HepG2 (cell line): ENCODE data around the gene C4orf36. TPM values are rescaled to one million over a fixed set of nuclear protein-coding genes. Genes with fewer than 3 reads are reported as not detected.

Experiments
- ATAC-seq: fragments of 200-7000 bp; cut with Tn5 transposase; 3 replicates; pipeline ENCODE4 v1.9.1; 2020; ENCODE audit warnings: mild to moderate bottlenecking, moderate library complexity
- Bru-seq: library from RNA; stranded (reverse); fragments of 400-500 nt; gene quantifications from one replicate; lab custom pipeline; 2021; lab: Mats Ljungman, UMichigan
- BruChase-seq, 2 experiments: library from RNA; stranded (reverse); fragments of 400-500 nt; gene quantifications; one replicate each; lab custom pipeline; 2021; lab: Mats Ljungman, UMichigan
- BruUV-seq: library from RNA; stranded (reverse); fragments of 400-500 nt; replicated peaks from 2 replicates; lab custom pipeline; 2021; lab: Mats Ljungman, UMichigan
- CTCF ChIA-PET: fragments of 300-600 bp; formaldehyde crosslinking; extraction: SDS; loops from one replicate; lab custom pipeline; 2021; ENCODE audit warnings: low total read pairs, inconsistent platforms, low intra/inter-chr PET ratio; lab: Yijun Ruan, JAX
- POLR2A ChIA-PET: fragments of 350-600 bp; sonication (Branson Sonifier 250); formaldehyde crosslinking; loops from one replicate; lab custom pipeline; 2020; ENCODE audit warnings: antibody characterized with exemption, inconsistent platforms; lab: Yijun Ruan, JAX
- DNase-seq: peaks from one replicate; pipeline ENCODE4 v3.0.0-alpha.2; 2015; ENCODE audit warnings: low spot score
- FAIRE-seq: peaks from 3 replicates; lab custom pipeline; 2011; peaks lifted over from hg19 to GRCh38; lab: Jason Lieb, UNC
- H2AFZ ChIP-seq: one replicate; pipeline ENCODE4 v1.6.1; 2011; ENCODE audit warnings: low read length, inconsistent platforms
- H3K27ac ChIP-seq: fragments of 300-600 bp; 3 replicates; pipeline ENCODE4 v1.8.0; 2011; ENCODE audit warnings: mixed run types, mild to moderate bottlenecking, mixed read lengths, low read length, inconsistent platforms; ENCODE audit not compliant: insufficient read depth; ENCODE audit errors: extremely low read length
- H3K27me3 ChIP-seq, 2 experiments: fragments of 200-600 bp in 1 of 2; 2 replicates in 1 of 2; 3 replicates in 1 of 2; pipeline versions ENCODE4 v1.6.0 to v1.8.0; 2011; ENCODE audit warnings: low read length in 2 of 2, mild to moderate bottlenecking in 2 of 2, moderate library complexity in 2 of 2, inconsistent platforms in 1 of 2; ENCODE audit not compliant: insufficient read depth in 2 of 2, control insufficient read depth in 1 of 2
- H3K36me3 ChIP-seq, 2 experiments: fragments of 200-600 bp in 1 of 2; replicated peaks in 1 of 2; 2 replicates in 1 of 2; 3 replicates in 1 of 2; pipeline versions ENCODE4 v1.5.1 to v1.8.0; 2011; ENCODE audit warnings: low read length in 2 of 2, inconsistent platforms in 1 of 2; ENCODE audit not compliant: insufficient read depth in 2 of 2, control insufficient read depth in 1 of 2
- H3K4me1 ChIP-seq: 2 replicates; pipeline ENCODE4 v1.5.1; 2012; ENCODE audit warnings: low read length, inconsistent platforms; ENCODE audit not compliant: insufficient read depth
- H3K4me2 ChIP-seq: 2 replicates; pipeline ENCODE4 v1.6.0; 2011; ENCODE audit warnings: low read depth, low read length, inconsistent platforms
- H3K4me3 ChIP-seq, 3 experiments: fragments of 200-600 bp in 1 of 3; sonication (generic), shearing (Covaris generic) in 1 of 3; replicated peaks in 1 of 3; 2 replicates each; pipeline ENCODE4 v1.5.1; 2011 to 2016; ENCODE audit warnings: low read length in 3 of 3, inconsistent platforms in 2 of 3, low read depth in 2 of 3, mild to moderate bottlenecking in 2 of 3, control low read depth in 1 of 3, mixed read lengths in 1 of 3; ENCODE audit not compliant: insufficient read depth in 1 of 3
- H3K79me2 ChIP-seq: one replicate; pipeline ENCODE4 v1.6.1; 2011; ENCODE audit warnings: low read length, inconsistent platforms; ENCODE audit not compliant: insufficient read depth
- H3K9ac ChIP-seq: 2 replicates; pipeline ENCODE4 v1.6.0; 2011; ENCODE audit warnings: mild to moderate bottlenecking, low read depth, low read length, inconsistent platforms; ENCODE audit not compliant: insufficient read depth
- H3K9me3 ChIP-seq: 2 replicates; pipeline ENCODE4 v1.5.1; 2012; ENCODE audit warnings: mild to moderate bottlenecking, low read length
- H4K20me1 ChIP-seq: 2 replicates; pipeline ENCODE4 v1.6.0; 2011; ENCODE audit warnings: inconsistent platforms, mild to moderate bottlenecking, low read length, moderate library complexity; ENCODE audit not compliant: insufficient read depth
- CEBPG ChIP-seq: IDR thresholded peaks from 2 replicates; pipeline ENCODE4 v1.6.1; 2016
- FOXC1 ChIP-seq: sonication (generic); formaldehyde crosslinking; IDR thresholded peaks from 2 replicates; pipeline ENCODE4 v1.8.0; 2022; ENCODE audit warnings: mild to moderate bottlenecking, missing genetic modification reagents, borderline replicate concordance
- NCOA2 ChIP-seq: sonication (generic); formaldehyde crosslinking; IDR thresholded peaks from 2 replicates; pipeline ENCODE4 v1.8.0; 2022; ENCODE audit warnings: inconsistent platforms
- SRY ChIP-seq: sonication (generic); formaldehyde crosslinking; IDR thresholded peaks from 2 replicates; pipeline ENCODE4 v1.8.0; 2022; ENCODE audit warnings: mild to moderate bottlenecking, missing genetic modification reagents
- ZFP90 ChIP-seq: sonication (generic); formaldehyde crosslinking; IDR thresholded peaks from 2 replicates; pipeline ENCODE4 v1.8.0; 2022; ENCODE audit warnings: missing genetic modification reagents, mild to moderate bottlenecking, inconsistent platforms, borderline replicate concordance
- ZNF138 ChIP-seq: sonication (generic); formaldehyde crosslinking; IDR thresholded peaks from 2 replicates; pipeline ENCODE4 v1.5.0; 2020; ENCODE audit warnings: mild to moderate bottlenecking, low read depth, missing genetic modification reagents
- ZNF768 ChIP-seq: sonication (generic); formaldehyde crosslinking; IDR thresholded peaks from 2 replicates; pipeline ENCODE4 v1.4.0; 2020; ENCODE audit warnings: missing genetic modification reagents
- ZNF879 ChIP-seq: sonication (generic); formaldehyde crosslinking; IDR thresholded peaks from 2 replicates; pipeline ENCODE4 v1.8.1; 2023; ENCODE audit warnings: missing genetic modification reagents
- WGBS: methylation state at CpG from one replicate; pipeline ENCODE4 v1.1.6; 2017; ENCODE audit warnings: low lambda C conversion rate; 5-methylcytosine and 5-hydroxymethylcytosine counted together
- in situ Hi-C: cut with HindIII; loops from 2 replicates; pipeline ENCODE4 v1.10.0; 2017; ENCODE audit warnings: low pct_unique_long_range_greater_than_20kb; ENCODE audit not compliant: extremely low pct_ligation_motif_present
- intact Hi-C: fragments of 100-400 bp; cut with micrococcal nuclease; formaldehyde crosslinking; loops from one replicate; pipeline ENCODE4 v1.10.0; 2022; ENCODE audit not compliant: unreplicated experiment
- long read RNA-seq, 2 experiments: library from RNA in 1 of 2; library from polyadenylated mRNA in 1 of 2; stranded (forward) in 1 of 2; unstranded in 1 of 2; transcript quantifications; one replicate each; pipeline ENCODE4 v2.0.0, GENCODE V29; 2019 to 2022
- polyA minus RNA-seq, 3 experiments: library from RNA; depleted of rRNA, polyadenylated mRNA; stranded (reverse); fragments of >200 nt; gene quantifications; 2 replicates each; pipeline ENCODE4 v1.2.3, GENCODE V29; 2011; ENCODE audit warnings: low replicate concordance in 1 of 3
- polyA plus RNA-seq, 8 experiments: library from polyadenylated mRNA; depleted of rRNA in 3 of 8; stranded (reverse) in 7 of 8; unstranded in 1 of 8; fragments of >200 nt; fragmentation: Illumina TruSeq in 4 of 8; extraction: Trizol in 4 of 8; gene quantifications; 2 replicates each; pipeline versions ENCODE4 v1.2.1 to v1.2.3, GENCODE V29; 2011 to 2016; ENCODE audit warnings: low read depth in 4 of 8, missing spikeins in 1 of 8, mixed read lengths in 1 of 8; ENCODE audit not compliant: insufficient read depth in 1 of 8
- total RNA-seq, 5 experiments: library from RNA; depleted of rRNA; stranded (reverse); fragments of >200 nt; fragmentation: Illumina TruSeq; extraction: Trizol; gene quantifications; 2 replicates each; pipeline ENCODE4 v1.2.3, GENCODE V29; 2016; ENCODE audit warnings: low read depth in 1 of 5
- TF ChIP-seq, protein P1 (sequence below): sonication (generic); IDR thresholded peaks from 2 replicates; pipeline ENCODE4 v1.6.1; 2016; ENCODE audit warnings: low read depth, borderline replicate concordance
- TF ChIP-seq, protein P2 (sequence below): sonication (generic); formaldehyde crosslinking; IDR thresholded peaks from 2 replicates; pipeline ENCODE4 v1.5.1; 2020; ENCODE audit warnings: mild to moderate bottlenecking, missing genetic modification reagents, moderate library complexity
- TF ChIP-seq, protein P3 (sequence below): sonication (generic); formaldehyde crosslinking; IDR thresholded peaks from 2 replicates; pipeline ENCODE4 v1.5.1; 2020; ENCODE audit warnings: mild to moderate bottlenecking, missing genetic modification reagents, moderate library complexity

The C4orf36 gene, protein sequence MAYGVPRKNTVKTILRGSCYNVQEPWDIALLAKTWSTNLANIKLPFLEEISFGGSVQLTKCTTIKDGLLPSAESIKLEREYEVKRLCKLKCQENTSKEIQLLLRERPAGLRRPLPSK
- total RNA-seq (2016; rRNA removed; fragmentation: Illumina TruSeq; extraction: Trizol), result not detected in 2 replicates
- total RNA-seq (2016; cell fraction: cytosol; rRNA removed; fragmentation: Illumina TruSeq; extraction: Trizol; ENCODE audit: low read depth), result 0.44 TPM in 1 of 2 replicates, not detected in the other
- not detected in 2 replicates for total RNA-seq (2016; cell fraction: insoluble cytoplasmic fraction; rRNA removed; fragmentation: Illumina TruSeq; extraction: Trizol)
- total RNA-seq (2016; cell fraction: membrane; rRNA removed; fragmentation: Illumina TruSeq; extraction: Trizol), result 0.40 TPM in 1 of 2 replicates, not detected in the other
- not detected in 2 replicates for total RNA-seq (2016; cell fraction: nucleus; rRNA removed; fragmentation: Illumina TruSeq; extraction: Trizol)
- polyA plus RNA-seq (2011; rRNA removed), result 0.25 and 0.63 TPM in 2 replicates
- polyA plus RNA-seq (2011; cell fraction: cytosol; rRNA removed), result 0.12 and 0.15 TPM in 2 replicates
- polyA plus RNA-seq (2011; cell fraction: nucleus; rRNA removed), result not detected in 2 replicates
- 0.19 TPM in 1 of 2 replicates, not detected in the other for polyA plus RNA-seq (2012)
- polyA plus RNA-seq (2016; cell fraction: cytosol; fragmentation: Illumina TruSeq; extraction: Trizol; ENCODE audit: low read depth), result 0.60 and 0.75 TPM in 2 replicates
- polyA plus RNA-seq (2016; cell fraction: insoluble cytoplasmic fraction; fragmentation: Illumina TruSeq; extraction: Trizol; ENCODE audit: low read depth), result not detected in 2 replicates
- 0.40 and 0.87 TPM in 2 replicates for polyA plus RNA-seq (2016; cell fraction: membrane; fragmentation: Illumina TruSeq; extraction: Trizol; ENCODE audit: low read depth)
- not detected in 2 replicates for polyA plus RNA-seq (2016; cell fraction: nucleus; fragmentation: Illumina TruSeq; extraction: Trizol; ENCODE audit: insufficient read depth, low read depth)
- 1.2 TPM in 1 of 2 replicates, not detected in the other for polyA minus RNA-seq (2011; rRNA and poly(A)+ RNA removed; ENCODE audit: low replicate concordance)
- not detected in 2 replicates for polyA minus RNA-seq (2011; cell fraction: cytosol; rRNA and poly(A)+ RNA removed)
- polyA minus RNA-seq (2011; cell fraction: nucleus; rRNA and poly(A)+ RNA removed), result not detected in 2 replicates
- percentile 32 among the genes with signal in this experiment for Bru-seq, nascent RNA
- percentile 32 among the genes with signal in this experiment for BruChase-seq, experiment 1, labeled RNA remaining after a 6-hour chase
- percentile 31 among the genes with signal in this experiment for BruChase-seq, experiment 2, labeled RNA remaining after a 2-hour chase
- long read RNA-seq, experiment 1, result 0 reads
- long read RNA-seq, experiment 2, result 0 reads

- no peaks in the 10 kb centered on the region for H3K36me3 ChIP-seq
- WGBS, result 10% methylated on average over 10 of the region's 84 CpGs
- H2AFZ ChIP-seq, result peak within 1 kb of the TSS; percentile 45
- peak within 1 kb of the TSS; percentile 61 to 78 (median 64) for H3K4me3 ChIP-seq
- ChIA-PET POLR2A (no interaction called here), CTCF (no interaction called here)
- H3K9me3 ChIP-seq, result no peaks in the 10 kb centered on the region
- no peaks in the 10 kb centered on the region for H3K79me2 ChIP-seq
- H3K9ac ChIP-seq, result peak within 1 kb of the TSS; percentile 64
- H3K27me3 ChIP-seq, result no peaks in the 10 kb centered on the region
- in situ Hi-C loops (loop anchor here (5.0 to 10.0 kb wide), 2 partner anchors 100 to 343 kb away; no protein-coding TSS in a partner anchor), intact Hi-C loops (no loop called here)
- peak within 1 kb of the TSS; percentile 83 for H3K4me2 ChIP-seq
- peaks cover 12% of the 10 kb centered on the region; the same call in 1 of the 2 replicates for H3K4me1 ChIP-seq
- H4K20me1 ChIP-seq, result no peaks in the 10 kb centered on the region
- FAIRE-seq (peak; percentile 32), ATAC-seq (peak; percentile 92), DNase-seq (no peak)
- no TSS peak for BruUV-seq
- H3K27ac ChIP-seq, result no peak within 1 kb of the TSS
- TF ChIP-seq FOXC1, result peak; percentile 75; the same call in 1 of the 2 replicates
- no peak for TF ChIP-seq CEBPG (CRISPR knock-in tag)
- TF ChIP-seq ZNF138, result 0 out of 2 replicates have a peak, but pooled peaks have one; percentile 46
- no peak for TF ChIP-seq NCOA2 (CRISPR knock-in tag)
- no peak for TF ChIP-seq ZNF879 (CRISPR knock-in tag)
- TF ChIP-seq SRY (CRISPR knock-in tag), result peak; percentile 29; the same call in 1 of the 2 replicates
- 0 out of 2 replicates have a peak, but pooled peaks have one; percentile 38 for TF ChIP-seq ZFP90 (CRISPR knock-in tag)
- no peak; the same call in 1 of the 2 replicates for TF ChIP-seq ZNF768 (CRISPR knock-in tag)
- TF ChIP-seq, protein P1, sequence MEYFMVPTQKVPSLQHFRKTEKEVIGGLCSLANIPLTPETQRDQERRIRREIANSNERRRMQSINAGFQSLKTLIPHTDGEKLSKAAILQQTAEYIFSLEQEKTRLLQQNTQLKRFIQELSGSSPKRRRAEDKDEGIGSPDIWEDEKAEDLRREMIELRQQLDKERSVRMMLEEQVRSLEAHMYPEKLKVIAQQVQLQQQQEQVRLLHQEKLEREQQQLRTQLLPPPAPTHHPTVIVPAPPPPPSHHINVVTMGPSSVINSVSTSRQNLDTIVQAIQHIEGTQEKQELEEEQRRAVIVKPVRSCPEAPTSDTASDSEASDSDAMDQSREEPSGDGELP, result no peak
- TF ChIP-seq, protein P2, sequence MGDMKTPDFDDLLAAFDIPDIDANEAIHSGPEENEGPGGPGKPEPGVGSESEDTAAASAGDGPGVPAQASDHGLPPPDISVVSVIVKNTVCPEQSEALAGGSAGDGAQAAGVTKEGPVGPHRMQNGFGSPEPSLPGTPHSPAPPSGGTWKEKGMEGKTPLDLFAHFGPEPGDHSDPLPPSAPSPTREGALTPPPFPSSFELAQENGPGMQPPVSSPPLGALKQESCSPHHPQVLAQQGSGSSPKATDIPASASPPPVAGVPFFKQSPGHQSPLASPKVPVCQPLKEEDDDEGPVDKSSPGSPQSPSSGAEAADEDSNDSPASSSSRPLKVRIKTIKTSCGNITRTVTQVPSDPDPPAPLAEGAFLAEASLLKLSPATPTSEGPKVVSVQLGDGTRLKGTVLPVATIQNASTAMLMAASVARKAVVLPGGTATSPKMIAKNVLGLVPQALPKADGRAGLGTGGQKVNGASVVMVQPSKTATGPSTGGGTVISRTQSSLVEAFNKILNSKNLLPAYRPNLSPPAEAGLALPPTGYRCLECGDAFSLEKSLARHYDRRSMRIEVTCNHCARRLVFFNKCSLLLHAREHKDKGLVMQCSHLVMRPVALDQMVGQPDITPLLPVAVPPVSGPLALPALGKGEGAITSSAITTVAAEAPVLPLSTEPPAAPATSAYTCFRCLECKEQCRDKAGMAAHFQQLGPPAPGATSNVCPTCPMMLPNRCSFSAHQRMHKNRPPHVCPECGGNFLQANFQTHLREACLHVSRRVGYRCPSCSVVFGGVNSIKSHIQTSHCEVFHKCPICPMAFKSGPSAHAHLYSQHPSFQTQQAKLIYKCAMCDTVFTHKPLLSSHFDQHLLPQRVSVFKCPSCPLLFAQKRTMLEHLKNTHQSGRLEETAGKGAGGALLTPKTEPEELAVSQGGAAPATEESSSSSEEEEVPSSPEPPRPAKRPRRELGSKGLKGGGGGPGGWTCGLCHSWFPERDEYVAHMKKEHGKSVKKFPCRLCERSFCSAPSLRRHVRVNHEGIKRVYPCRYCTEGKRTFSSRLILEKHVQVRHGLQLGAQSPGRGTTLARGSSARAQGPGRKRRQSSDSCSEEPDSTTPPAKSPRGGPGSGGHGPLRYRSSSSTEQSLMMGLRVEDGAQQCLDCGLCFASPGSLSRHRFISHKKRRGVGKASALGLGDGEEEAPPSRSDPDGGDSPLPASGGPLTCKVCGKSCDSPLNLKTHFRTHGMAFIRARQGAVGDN (CRISPR knock-in tag), result peak; percentile 94
- TF ChIP-seq, protein P3, sequence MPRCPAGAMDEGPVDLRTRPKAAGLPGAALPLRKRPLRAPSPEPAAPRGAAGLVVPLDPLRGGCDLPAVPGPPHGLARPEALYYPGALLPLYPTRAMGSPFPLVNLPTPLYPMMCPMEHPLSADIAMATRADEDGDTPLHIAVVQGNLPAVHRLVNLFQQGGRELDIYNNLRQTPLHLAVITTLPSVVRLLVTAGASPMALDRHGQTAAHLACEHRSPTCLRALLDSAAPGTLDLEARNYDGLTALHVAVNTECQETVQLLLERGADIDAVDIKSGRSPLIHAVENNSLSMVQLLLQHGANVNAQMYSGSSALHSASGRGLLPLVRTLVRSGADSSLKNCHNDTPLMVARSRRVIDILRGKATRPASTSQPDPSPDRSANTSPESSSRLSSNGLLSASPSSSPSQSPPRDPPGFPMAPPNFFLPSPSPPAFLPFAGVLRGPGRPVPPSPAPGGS (CRISPR knock-in tag), result peak; percentile 81
Observed at GRCh38 chr4:86891762-86892635, at the start of gene C4orf36. C4orf36 (minus strand) TSS chr4:86892422; CDS start chr4:86891520, 902 bp downstream.
